K562 (cell line): ENCODE measurements around the gene NT5C1A. TPM values are rescaled to one million over a fixed set of nuclear protein-coding genes. Genes with fewer than 3 reads are reported as not detected.
A peak's percentile ranks its signal among the peaks of the same experiment; 100 is the strongest.

Experiments
- E2F3 ChIP-seq: fragments of 250-450 bp; sonication (Bioruptor Pico); IDR thresholded peaks from 2 replicates; pipeline ENCODE4 v1.4.0; 2020; ENCODE audit warnings: mild to moderate bottlenecking
- EP300 ChIP-seq: IDR thresholded peaks from 2 replicates; pipeline ENCODE4 v1.6.1; 2012; ENCODE audit warnings: low read length, improper control_type of control experiment
- GABPB2 ChIP-seq: fragments of 250-450 bp; sonication (Bioruptor Pico); conservative IDR thresholded peaks from 2 replicates; pipeline ENCODE4 v1.5.1; 2021; ENCODE audit warnings: mild to moderate bottlenecking
- HNRNPUL1 ChIP-seq: fragments of 200-400 bp; formaldehyde crosslinking; IDR thresholded peaks from 2 replicates; pipeline ENCODE4 v1.6.1; 2017; ENCODE audit warnings: low read length
- MECOM ChIP-seq: fragments of 250-450 bp; sonication (Bioruptor Pico); IDR thresholded peaks from 2 replicates; pipeline ENCODE4 v1.8.0; 2022; ENCODE audit warnings: inconsistent platforms
- MLLT1 ChIP-seq, 2 experiments: fragments of 450-650 bp; IDR thresholded peaks; 2 replicates each; pipeline ENCODE4 v1.6.1; 2016
- MYC ChIP-seq, 2 experiments: fragments of 250-450 bp in 1 of 2; sonication (Bioruptor Pico) in 1 of 2; IDR thresholded peaks; 2 replicates each; pipeline versions ENCODE4 v1.5.1 to v1.6.1; 2012 to 2021; ENCODE audit warnings: low read depth in 2 of 2, borderline replicate concordance in 1 of 2, improper control_type of control experiment in 1 of 2, low read length in 1 of 2, mild to moderate bottlenecking in 1 of 2, moderate library complexity in 1 of 2
- NFRKB ChIP-seq: fragments of 450-650 bp; IDR thresholded peaks from 2 replicates; pipeline ENCODE4 v1.6.1; 2016; ENCODE audit warnings: low read depth
- NR1H2 ChIP-seq: sonication (generic); formaldehyde crosslinking; IDR thresholded peaks from 2 replicates; pipeline ENCODE4 v1.4.0; 2020; ENCODE audit warnings: mild to moderate bottlenecking, missing genetic modification reagents
- PHB ChIP-seq: fragments of 250-450 bp; sonication (Bioruptor Pico); IDR thresholded peaks from 2 replicates; pipeline ENCODE4 v1.5.0; 2021
- PHB2 ChIP-seq: fragments of 450-650 bp; IDR thresholded peaks from 2 replicates; pipeline ENCODE4 v1.6.1; 2017; ENCODE audit warnings: low read depth
- VEZF1 ChIP-seq: fragments of 200-800 bp; sonication (Bioruptor generic); IDR thresholded peaks from 2 replicates; pipeline ENCODE4 v1.6.1; 2017; ENCODE audit warnings: missing genetic modification characterization, missing compliant biosample characterization
- ZBTB17 ChIP-seq: fragments of 450-650 bp; formaldehyde crosslinking; IDR thresholded peaks from 2 replicates; pipeline ENCODE4 v1.4.0; 2020; ENCODE audit warnings: mild to moderate bottlenecking
- ZBTB7A ChIP-seq: IDR thresholded peaks from 2 replicates; pipeline ENCODE4 v1.6.1; 2011; ENCODE audit warnings: low read depth, mild to moderate bottlenecking, low read length, moderate library complexity, borderline replicate concordance; ENCODE audit not compliant: control insufficient read depth
- ZKSCAN8 ChIP-seq: fragments of 200-800 bp; sonication (Bioruptor generic); IDR thresholded peaks from 2 replicates; pipeline ENCODE4 v1.6.1; 2016; ENCODE audit warnings: missing genetic modification characterization, missing compliant biosample characterization
- ZNF146 ChIP-seq: IDR thresholded peaks from one replicate; pipeline ENCODE4 v1.6.1; 2018; ENCODE audit warnings: missing compliant biosample characterization; ENCODE audit not compliant: unreplicated experiment
- ZNF696 ChIP-seq: fragments of 250-450 bp; sonication (Bioruptor Pico); conservative IDR thresholded peaks from 2 replicates; pipeline ENCODE4 v1.4.0; 2020; ENCODE audit warnings: mild to moderate bottlenecking, moderate library complexity
- polyA plus RNA-seq, 8 experiments: library from polyadenylated mRNA; depleted of rRNA in 4 of 8; stranded (reverse) in 5 of 8; unstranded in 3 of 8; fragments of >200 nt; fragmentation: Nextera tagmentation in 2 of 8; fragmentation: Illumina TruSeq in 1 of 8; extraction: Ambion mirVana in 2 of 8; extraction: Trizol in 1 of 8; gene quantifications; 2 replicates each; pipeline versions ENCODE4 v1.2.1 to v1.2.3, GENCODE V29; 2011 to 2014; ENCODE audit warnings: inconsistent platforms in 1 of 8, missing spikeins in 1 of 8
- total RNA-seq, 7 experiments: library from RNA; depleted of rRNA in 6 of 7; stranded (reverse); fragments of >200 nt in 6 of 7; fragmentation: Illumina TruSeq in 2 of 7; extraction: Trizol in 2 of 7; gene quantifications; 2 replicates each; pipeline versions ENCODE4 v1.2.1 to v1.2.3, GENCODE V29; 2011 to 2021; ENCODE audit warnings: low replicate concordance in 1 of 7
- TF ChIP-seq, protein P1 (sequence below), 3 experiments: fragments of 200-800 bp in 1 of 3; sonication (Bioruptor generic) in 1 of 3; sonication (generic) in 1 of 3; formaldehyde crosslinking in 1 of 3; IDR thresholded peaks; 2 replicates each; pipeline versions ENCODE4 v1.6.1 to v1.8.0; 2016 to 2022; ENCODE audit warnings: mild to moderate bottlenecking in 2 of 3, missing compliant biosample characterization in 2 of 3, missing genetic modification characterization in 2 of 3, missing genetic modification reagents in 1 of 3
- TF ChIP-seq, protein P2 (sequence below): fragments of 450-650 bp; IDR thresholded peaks from 2 replicates; pipeline ENCODE4 v1.6.1; 2016
- TF ChIP-seq, protein P3 (sequence below): fragments of 450-650 bp; IDR thresholded peaks from 2 replicates; pipeline ENCODE4 v1.6.1; 2016; ENCODE audit warnings: antibody characterized with exemption

Gene NT5C1A
- total and polyA plus RNA-seq, 9 of the 15 experiments (the other 6 are each of a cell fraction or from before 2014, with no cell fraction given) = not detected

- no peak for TF ChIP-seq MYC (IDR thresholded peaks at IDR 0.05; ENCODE audit: low read depth, low read length)
- no peak for TF ChIP-seq MYC (CRISPR knock-in tag; IDR thresholded peaks at IDR 0.05; ENCODE audit: borderline replicate concordance, low read depth)
- no peak for TF ChIP-seq NR1H2 (CRISPR knock-in tag)
- no peak for TF ChIP-seq NFRKB
- TF ChIP-seq PHB2 = no peak
- TF ChIP-seq MECOM (CRISPR knock-in tag) = no peak
- TF ChIP-seq GABPB2 (CRISPR knock-in tag) = no peak
- TF ChIP-seq, protein P1, sequence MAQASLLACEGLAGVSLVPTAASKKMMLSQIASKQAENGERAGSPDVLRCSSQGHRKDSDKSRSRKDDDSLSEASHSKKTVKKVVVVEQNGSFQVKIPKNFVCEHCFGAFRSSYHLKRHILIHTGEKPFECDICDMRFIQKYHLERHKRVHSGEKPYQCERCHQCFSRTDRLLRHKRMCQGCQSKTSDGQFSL (CRISPR knock-in tag; IDR thresholded peaks at IDR 0.05) = peak; percentile 93
- TF ChIP-seq, protein P1 (tag; IDR thresholded peaks at IDR 0.05) = no peak
- TF ChIP-seq, protein P2, sequence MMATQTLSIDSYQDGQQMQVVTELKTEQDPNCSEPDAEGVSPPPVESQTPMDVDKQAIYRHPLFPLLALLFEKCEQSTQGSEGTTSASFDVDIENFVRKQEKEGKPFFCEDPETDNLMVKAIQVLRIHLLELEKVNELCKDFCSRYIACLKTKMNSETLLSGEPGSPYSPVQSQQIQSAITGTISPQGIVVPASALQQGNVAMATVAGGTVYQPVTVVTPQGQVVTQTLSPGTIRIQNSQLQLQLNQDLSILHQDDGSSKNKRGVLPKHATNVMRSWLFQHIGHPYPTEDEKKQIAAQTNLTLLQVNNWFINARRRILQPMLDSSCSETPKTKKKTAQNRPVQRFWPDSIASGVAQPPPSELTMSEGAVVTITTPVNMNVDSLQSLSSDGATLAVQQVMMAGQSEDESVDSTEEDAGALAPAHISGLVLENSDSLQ = peak; percentile 98
- TF ChIP-seq VEZF1 (CRISPR knock-in tag) = peak; percentile 24
- TF ChIP-seq ZKSCAN8 (CRISPR knock-in tag) = no peak
- no peak for TF ChIP-seq PHB (CRISPR knock-in tag)
- peak; percentile 76 for TF ChIP-seq ZBTB7A
- TF ChIP-seq ZNF696 (CRISPR knock-in tag) = no peak
- TF ChIP-seq ZBTB17 = no peak
- TF ChIP-seq MLLT1 (IDR thresholded peaks at IDR 0.05) = no peak
- no peak for TF ChIP-seq ZNF146 (CRISPR knock-in tag)
- TF ChIP-seq, protein P3, sequence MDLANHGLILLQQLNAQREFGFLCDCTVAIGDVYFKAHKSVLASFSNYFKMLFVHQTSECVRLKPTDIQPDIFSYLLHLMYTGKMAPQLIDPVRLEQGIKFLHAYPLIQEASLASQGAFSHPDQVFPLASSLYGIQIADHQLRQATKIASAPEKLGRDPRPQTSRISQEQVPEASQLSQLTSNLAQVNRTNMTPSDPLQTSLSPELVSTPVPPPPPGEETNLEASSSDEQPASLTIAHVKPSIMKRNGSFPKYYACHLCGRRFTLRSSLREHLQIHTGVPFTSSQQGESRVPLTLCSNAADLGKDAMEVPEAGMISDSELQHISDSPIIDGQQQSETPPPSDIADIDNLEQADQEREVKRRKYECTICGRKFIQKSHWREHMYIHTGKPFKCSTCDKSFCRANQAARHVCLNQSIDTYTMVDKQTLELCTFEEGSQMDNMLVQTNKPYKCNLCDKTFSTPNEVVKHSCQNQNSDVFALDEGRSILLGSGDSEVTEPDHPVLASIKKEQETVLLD = no peak
- TF ChIP-seq EP300 = no peak
- no peak for TF ChIP-seq HNRNPUL1
- no peak for TF ChIP-seq E2F3
Measured at GRCh38 chr1:39691383-39692151, 19.7 kb upstream of the NT5C1A start, which contains the start of gene HPCAL4 (continued).
